SU-DHL-6 (cell line): ENCODE data around the gene HCFC1.

Experiments used
- H2AFZ ChIP-seq: fragments of 200-600 bp; sonication (generic); 2 replicates; pipeline ENCODE4 v1.6.1; 2014; ENCODE audit warnings: low read depth, mild to moderate bottlenecking, moderate library complexity, mixed read lengths, antibody characterized with exemption, low read length; ENCODE audit not compliant: severe bottlenecking
- H3F3A ChIP-seq: fragments of 200-600 bp; shearing (Covaris generic); 2 replicates; pipeline ENCODE4 v1.6.0; 2016; ENCODE audit warnings: antibody characterized with exemption, mild to moderate bottlenecking; ENCODE audit not compliant: insufficient read depth
- H3K27ac ChIP-seq: fragments of 200-600 bp; sonication (generic); 2 replicates; pipeline ENCODE4 v1.5.1; 2016; ENCODE audit warnings: low read depth, mild to moderate bottlenecking, low read length, moderate library complexity, mixed read lengths
- H3K27me3 ChIP-seq: fragments of 200-600 bp; sonication (generic), shearing (Covaris generic); 2 replicates; pipeline ENCODE4 v1.6.0; 2014; ENCODE audit warnings: mild to moderate bottlenecking, low read length
- H3K36me3 ChIP-seq: fragments of 200-600 bp; sonication (generic); 2 replicates; pipeline ENCODE4 v1.6.1; 2014; ENCODE audit warnings: mild to moderate bottlenecking, low read length, mixed read lengths
- H3K4me2 ChIP-seq: fragments of 300-600, 200-600 bp; shearing (Covaris generic), sonication (generic); 2 replicates; pipeline ENCODE4 v1.6.0; 2014; ENCODE audit warnings: low read length, low read depth, mild to moderate bottlenecking; ENCODE audit not compliant: poor library complexity, severe bottlenecking
- H3K4me3 ChIP-seq: fragments of 200-600 bp; sonication (generic); 2 replicates; pipeline ENCODE4 v1.5.1; 2014; ENCODE audit warnings: antibody characterized with exemption, low read length, mild to moderate bottlenecking, mixed read lengths; ENCODE audit not compliant: insufficient read depth, poor library complexity, severe bottlenecking
- H3K79me2 ChIP-seq: fragments of 200-600 bp; sonication (generic); 2 replicates; pipeline ENCODE4 v1.6.1; 2014; ENCODE audit warnings: mild to moderate bottlenecking, low read length, moderate library complexity; ENCODE audit not compliant: insufficient read depth
- H3K9ac ChIP-seq: fragments of 200-600 bp; sonication (generic); 2 replicates; pipeline ENCODE4 v1.7.0; 2014; ENCODE audit warnings: mild to moderate bottlenecking, low read length
- H3K9me2 ChIP-seq: fragments of 200-600 bp; sonication (generic); replicated peaks from 2 replicates; pipeline ENCODE4 v1.6.1; 2014; ENCODE audit warnings: low read length; ENCODE audit not compliant: insufficient read depth
- H3K9me3 ChIP-seq: fragments of 200-600 bp; sonication (generic); 2 replicates; pipeline ENCODE4 v1.6.1; 2014; ENCODE audit warnings: low read length, mixed read lengths; ENCODE audit not compliant: insufficient read depth
- H4K20me1 ChIP-seq: fragments of 200-600 bp; sonication (generic); 2 replicates; pipeline ENCODE4 v1.6.1; 2014; ENCODE audit warnings: low read depth, mild to moderate bottlenecking, antibody characterized with exemption, low read length, moderate library complexity, mixed read lengths
- EZH2phosphoT487 ChIP-seq: fragments of 200-600 bp; sonication (generic), shearing (Covaris generic); conservative IDR thresholded peaks from 2 replicates; pipeline ENCODE4 v1.6.1; 2018; ENCODE audit warnings: mild to moderate bottlenecking, antibody characterized with exemption, low read length, moderate library complexity, mixed read lengths
- TF ChIP-seq, protein P1 (sequence below): fragments of 200-600 bp; sonication (generic); IDR thresholded peaks from one replicate; pipeline ENCODE4 v1.5.1; 2017; ENCODE audit warnings: antibody characterized with exemption, mild to moderate bottlenecking, low read length, moderate library complexity; ENCODE audit not compliant: insufficient read depth, poor library complexity, severe bottlenecking

HCFC1 gene

DNA sequence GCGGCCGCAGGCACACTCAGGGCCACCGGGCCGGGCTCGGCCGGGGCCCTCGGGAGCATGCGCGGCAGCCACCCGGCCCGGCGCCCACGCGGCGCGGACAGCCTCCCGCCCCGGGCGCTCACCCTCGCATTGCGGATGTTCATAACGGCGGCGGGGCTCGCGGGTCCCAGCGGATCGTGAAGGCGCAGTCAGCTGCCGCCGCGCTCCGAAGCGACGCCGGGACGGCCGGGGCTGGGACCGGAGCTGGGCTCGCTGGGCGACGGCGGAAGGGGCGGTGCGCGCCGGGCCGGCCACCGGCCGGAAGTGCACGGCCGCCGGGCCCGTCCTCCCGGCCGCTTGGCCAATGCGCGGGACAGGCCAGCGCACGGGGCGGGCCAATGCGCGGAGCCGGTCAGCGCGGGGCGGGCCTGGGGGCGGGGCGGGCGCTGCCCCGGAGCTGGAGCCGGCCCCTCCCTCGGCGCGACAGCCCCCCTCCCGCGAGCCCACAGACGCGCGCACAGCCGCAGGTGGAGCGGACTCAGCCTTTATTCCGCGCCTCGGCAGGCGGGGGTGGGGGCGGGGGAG lies 36.8 kb downstream of the HCFC1 start, which contains the start of gene NAA10:
NAA10 (minus strand) TSS at position 276 of the 564 bp plus-strand sequence; CDS start at position 143, 133 bp downstream.
- H3K79me2 ChIP-seq = peaks cover 19% of the 10 kb centered on the region
- H3K9ac ChIP-seq = peak within 1 kb of the TSS; percentile 96
- H3K9me2 ChIP-seq = no peaks in the 10 kb centered on the region
- peak within 1 kb of the TSS; percentile 51 for H3K27ac ChIP-seq
- H3K27me3 ChIP-seq = no peaks in the 10 kb centered on the region
- no peaks in the 10 kb centered on the region for H3K9me3 ChIP-seq
- TF ChIP-seq, protein P1, sequence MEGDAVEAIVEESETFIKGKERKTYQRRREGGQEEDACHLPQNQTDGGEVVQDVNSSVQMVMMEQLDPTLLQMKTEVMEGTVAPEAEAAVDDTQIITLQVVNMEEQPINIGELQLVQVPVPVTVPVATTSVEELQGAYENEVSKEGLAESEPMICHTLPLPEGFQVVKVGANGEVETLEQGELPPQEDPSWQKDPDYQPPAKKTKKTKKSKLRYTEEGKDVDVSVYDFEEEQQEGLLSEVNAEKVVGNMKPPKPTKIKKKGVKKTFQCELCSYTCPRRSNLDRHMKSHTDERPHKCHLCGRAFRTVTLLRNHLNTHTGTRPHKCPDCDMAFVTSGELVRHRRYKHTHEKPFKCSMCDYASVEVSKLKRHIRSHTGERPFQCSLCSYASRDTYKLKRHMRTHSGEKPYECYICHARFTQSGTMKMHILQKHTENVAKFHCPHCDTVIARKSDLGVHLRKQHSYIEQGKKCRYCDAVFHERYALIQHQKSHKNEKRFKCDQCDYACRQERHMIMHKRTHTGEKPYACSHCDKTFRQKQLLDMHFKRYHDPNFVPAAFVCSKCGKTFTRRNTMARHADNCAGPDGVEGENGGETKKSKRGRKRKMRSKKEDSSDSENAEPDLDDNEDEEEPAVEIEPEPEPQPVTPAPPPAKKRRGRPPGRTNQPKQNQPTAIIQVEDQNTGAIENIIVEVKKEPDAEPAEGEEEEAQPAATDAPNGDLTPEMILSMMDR = no peak
- no peak for TF ChIP-seq EZH2phosphoT487
- 0 out of 2 replicates have a peak, but pooled peaks cover 5% of the 10 kb centered on the region for H3F3A ChIP-seq
- H3K4me3 ChIP-seq = peak within 1 kb of the TSS; percentile 84
- peak within 1 kb of the TSS; percentile 85 for H2AFZ ChIP-seq
- peak within 1 kb of the TSS; percentile 93 for H3K4me2 ChIP-seq
- H3K36me3 ChIP-seq = no peaks in the 10 kb centered on the region
- H4K20me1 ChIP-seq = no peaks in the 10 kb centered on the region

- peak overlapping the region; percentile 84 for H3K4me3 ChIP-seq
- H3K79me2 ChIP-seq = peaks cover 19% of the 10 kb centered on the region
- peak overlapping the region; percentile 96 for H3K9ac ChIP-seq
- H3K4me2 ChIP-seq = peak overlapping the region; percentile 93
- peak overlapping the region; percentile 51 for H3K27ac ChIP-seq
- no peaks in the 10 kb centered on the region for H4K20me1 ChIP-seq
- no peaks in the 10 kb centered on the region for H3K9me2 ChIP-seq
- no peaks in the 10 kb centered on the region for H3K9me3 ChIP-seq
- peaks cover 6% of the 10 kb centered on the region; the same call in 1 of the 2 replicates for H3F3A ChIP-seq
- no peaks in the 10 kb centered on the region for H3K27me3 ChIP-seq
- no peak overlapping the region for H2AFZ ChIP-seq
- no peaks in the 10 kb centered on the region for H3K36me3 ChIP-seq
- no peak for TF ChIP-seq EZH2phosphoT487
- TF ChIP-seq, protein P1 = no peak
Observed at GRCh38 chrX:153934148-153934761, 37.4 kb downstream of the HCFC1 start.

DNA sequence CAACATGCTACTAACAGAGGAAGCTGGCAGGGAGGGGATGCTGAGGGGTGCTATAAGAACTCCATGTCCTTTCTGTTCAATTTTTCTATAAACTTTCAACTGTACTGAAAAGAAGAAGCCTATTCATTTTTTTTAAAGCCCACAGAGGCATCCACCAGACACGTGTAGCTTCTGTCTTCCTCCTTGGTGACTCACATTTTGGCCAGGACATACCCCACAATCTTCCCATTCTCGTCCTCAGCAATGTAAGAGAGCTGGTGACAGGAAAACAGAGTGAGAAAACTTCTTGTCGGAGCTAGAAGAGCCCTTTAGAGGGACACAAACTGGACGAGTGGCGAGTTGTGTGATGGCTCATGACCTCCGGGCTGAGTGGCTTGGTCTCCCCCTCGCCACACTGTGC lies 37.9 kb downstream of the HCFC1 start:
- Histone ChIP-seq H3K27ac (peak overlapping the region; percentile 51; the same call in 1 of the 2 replicates), H2AFZ (no peak overlapping the region), H3K27me3 (no peaks in the 10 kb centered on the region), H3K79me2 (peaks cover 19% of the 10 kb centered on the region), H3K9me2 (no peaks in the 10 kb centered on the region), H4K20me1 (no peaks in the 10 kb centered on the region), H3K9me3 (no peaks in the 10 kb centered on the region), H3K36me3 (no peaks in the 10 kb centered on the region), H3K9ac (peak overlapping the region; percentile 96), H3F3A (peaks cover 11% of the 10 kb centered on the region), H3K4me2 (peak overlapping the region; percentile 93), H3K4me3 (peak overlapping the region; percentile 84)
- TF ChIP-seq, protein P1 = no peak
- TF ChIP-seq EZH2phosphoT487 = no peak
